HTERT RPE-1 (cell line): Measurements from ENCODE around the gene CD160.
"Not testable (repeated sequence)": the region's sequence is repeated elsewhere in the genome, so short reads cannot be mapped to it uniquely, and the experiment has no call there.

Experiments used
- in situ Hi-C: fragments of 300-500 bp; cut with MboI; formaldehyde crosslinking; loops from 4 replicates; pipeline ENCODE4 v1.14.3; 2020; ENCODE audit warnings: low sequenced_read_pairs

CD160 gene

GRCh38 chr1:145719230-145720079 lies at the start of gene CD160:
Gene CD160, plus strand, starts transcription at chr1:145719499. Its CDS starts 8,829 bp downstream, at chr1:145728328.
- in situ Hi-C loops = no loop called here

- in situ Hi-C loops = not testable (repeated sequence)
Measured at GRCh38 chr1:145670995-145671745, 48.1 kb upstream of the CD160 start.

- in situ Hi-C loops = not testable (repeated sequence)
Measured at GRCh38 chr1:145673217-145673616, 46.1 kb upstream of the CD160 start.

GRCh38 chr1:145684858-145685257 lies 34.4 kb upstream of the CD160 start:
- in situ Hi-C loops = not testable (repeated sequence)

GRCh38 chr1:145686078-145686477 lies 33.2 kb upstream of the CD160 start:
- in situ Hi-C loops = not testable (repeated sequence)

GRCh38 chr1:145688328-145688727 lies 31.0 kb upstream of the CD160 start:
- in situ Hi-C loops = no loop called here

- in situ Hi-C loops = no loop called here
Measured at GRCh38 chr1:145688924-145689323, 30.4 kb upstream of the CD160 start.

GRCh38 chr1:145689922-145690321 lies 29.4 kb upstream of the CD160 start:
- in situ Hi-C loops = no loop called here

- in situ Hi-C loops = no loop called here
Measured at GRCh38 chr1:145690587-145691558, 28.4 kb upstream of the CD160 start.

GRCh38 chr1:145692785-145693443 lies 26.4 kb upstream of the CD160 start:
- in situ Hi-C loops = no loop called here

GRCh38 chr1:145695821-145696629 lies 23.3 kb upstream of the CD160 start:
- in situ Hi-C loops = no loop called here

GRCh38 chr1:145696630-145696960 lies 22.7 kb upstream of the CD160 start:
- in situ Hi-C loops = no loop called here

- in situ Hi-C loops = no loop called here
Measured at GRCh38 chr1:145701306-145701862, 17.9 kb upstream of the CD160 start.

- in situ Hi-C loops = no loop called here
Measured at GRCh38 chr1:145702052-145702451, 17.2 kb upstream of the CD160 start.

GRCh38 chr1:145702826-145703225 lies 16.5 kb upstream of the CD160 start:
- in situ Hi-C loops = no loop called here

- in situ Hi-C loops = no loop called here
Measured at GRCh38 chr1:145705622-145706021, 13.7 kb upstream of the CD160 start.

- in situ Hi-C loops = no loop called here
Measured at GRCh38 chr1:145706086-145706664, 13.1 kb upstream of the CD160 start.

- in situ Hi-C loops = no loop called here
Measured at GRCh38 chr1:145707183-145707867, 12.0 kb upstream of the CD160 start, which contains the start of gene PDZK1. Gene PDZK1, minus strand, starts transcription at chr1:145707368. Its CDS starts 19,347 bp downstream, at chr1:145688021.
